ENCODE measurements around the gene ENPP5.

DNA sequence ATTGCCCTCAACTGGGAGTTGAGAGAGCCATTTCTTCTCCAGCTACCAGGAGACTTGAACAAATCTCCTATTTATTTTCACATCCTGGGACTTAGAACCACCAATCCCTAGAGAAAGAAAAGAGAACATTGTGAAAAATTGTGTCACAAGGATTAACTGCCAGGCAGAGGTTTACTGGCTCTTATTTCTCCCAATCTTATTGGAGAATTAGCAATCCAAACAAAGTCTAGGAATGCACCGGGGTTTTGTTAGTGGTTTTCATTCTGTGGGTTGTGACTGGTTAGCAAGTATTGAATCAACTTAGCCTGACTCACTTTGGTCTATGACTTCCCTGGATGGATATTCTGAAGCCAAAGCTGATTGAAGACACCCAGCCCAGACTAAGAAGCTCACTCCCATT is 21.2 kb upstream of the ENPP5 start:
- TF ChIP-seq, protein P1, sequence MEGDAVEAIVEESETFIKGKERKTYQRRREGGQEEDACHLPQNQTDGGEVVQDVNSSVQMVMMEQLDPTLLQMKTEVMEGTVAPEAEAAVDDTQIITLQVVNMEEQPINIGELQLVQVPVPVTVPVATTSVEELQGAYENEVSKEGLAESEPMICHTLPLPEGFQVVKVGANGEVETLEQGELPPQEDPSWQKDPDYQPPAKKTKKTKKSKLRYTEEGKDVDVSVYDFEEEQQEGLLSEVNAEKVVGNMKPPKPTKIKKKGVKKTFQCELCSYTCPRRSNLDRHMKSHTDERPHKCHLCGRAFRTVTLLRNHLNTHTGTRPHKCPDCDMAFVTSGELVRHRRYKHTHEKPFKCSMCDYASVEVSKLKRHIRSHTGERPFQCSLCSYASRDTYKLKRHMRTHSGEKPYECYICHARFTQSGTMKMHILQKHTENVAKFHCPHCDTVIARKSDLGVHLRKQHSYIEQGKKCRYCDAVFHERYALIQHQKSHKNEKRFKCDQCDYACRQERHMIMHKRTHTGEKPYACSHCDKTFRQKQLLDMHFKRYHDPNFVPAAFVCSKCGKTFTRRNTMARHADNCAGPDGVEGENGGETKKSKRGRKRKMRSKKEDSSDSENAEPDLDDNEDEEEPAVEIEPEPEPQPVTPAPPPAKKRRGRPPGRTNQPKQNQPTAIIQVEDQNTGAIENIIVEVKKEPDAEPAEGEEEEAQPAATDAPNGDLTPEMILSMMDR (IDR thresholded peaks at IDR 0.05): no peak
- TF ChIP-seq JUNB (IDR thresholded peaks at IDR 0.05) (no peak), POLR2A (IDR thresholded peaks at IDR 0.05; ENCODE audit: low read length) (no peak), JUN (IDR thresholded peaks at IDR 0.05) (no peak), RAD21 (conservative IDR thresholded peaks at IDR 0.05 in 1 of 2, IDR thresholded peaks at IDR 0.05 in 1 of 2) (no peak), MAZ (IDR thresholded peaks at IDR 0.05; ENCODE audit: borderline replicate concordance, low read depth, low read length) (no peak), MAX (IDR thresholded peaks at IDR 0.05) (no peak), MYC (IDR thresholded peaks at IDR 0.05; ENCODE audit: borderline replicate concordance, low read length) (no peak), ELK1 (IDR thresholded peaks at IDR 0.05; ENCODE audit: low read depth, low read length) (no peak), BHLHE40 (IDR thresholded peaks at IDR 0.05; ENCODE audit: low read depth, low read length) (no peak), RNF2 (IDR thresholded peaks at IDR 0.05; ENCODE audit: borderline replicate concordance, low read depth) (no peak)
- TF ChIP-seq, protein P2, sequence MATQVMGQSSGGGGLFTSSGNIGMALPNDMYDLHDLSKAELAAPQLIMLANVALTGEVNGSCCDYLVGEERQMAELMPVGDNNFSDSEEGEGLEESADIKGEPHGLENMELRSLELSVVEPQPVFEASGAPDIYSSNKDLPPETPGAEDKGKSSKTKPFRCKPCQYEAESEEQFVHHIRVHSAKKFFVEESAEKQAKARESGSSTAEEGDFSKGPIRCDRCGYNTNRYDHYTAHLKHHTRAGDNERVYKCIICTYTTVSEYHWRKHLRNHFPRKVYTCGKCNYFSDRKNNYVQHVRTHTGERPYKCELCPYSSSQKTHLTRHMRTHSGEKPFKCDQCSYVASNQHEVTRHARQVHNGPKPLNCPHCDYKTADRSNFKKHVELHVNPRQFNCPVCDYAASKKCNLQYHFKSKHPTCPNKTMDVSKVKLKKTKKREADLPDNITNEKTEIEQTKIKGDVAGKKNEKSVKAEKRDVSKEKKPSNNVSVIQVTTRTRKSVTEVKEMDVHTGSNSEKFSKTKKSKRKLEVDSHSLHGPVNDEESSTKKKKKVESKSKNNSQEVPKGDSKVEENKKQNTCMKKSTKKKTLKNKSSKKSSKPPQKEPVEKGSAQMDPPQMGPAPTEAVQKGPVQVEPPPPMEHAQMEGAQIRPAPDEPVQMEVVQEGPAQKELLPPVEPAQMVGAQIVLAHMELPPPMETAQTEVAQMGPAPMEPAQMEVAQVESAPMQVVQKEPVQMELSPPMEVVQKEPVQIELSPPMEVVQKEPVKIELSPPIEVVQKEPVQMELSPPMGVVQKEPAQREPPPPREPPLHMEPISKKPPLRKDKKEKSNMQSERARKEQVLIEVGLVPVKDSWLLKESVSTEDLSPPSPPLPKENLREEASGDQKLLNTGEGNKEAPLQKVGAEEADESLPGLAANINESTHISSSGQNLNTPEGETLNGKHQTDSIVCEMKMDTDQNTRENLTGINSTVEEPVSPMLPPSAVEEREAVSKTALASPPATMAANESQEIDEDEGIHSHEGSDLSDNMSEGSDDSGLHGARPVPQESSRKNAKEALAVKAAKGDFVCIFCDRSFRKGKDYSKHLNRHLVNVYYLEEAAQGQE (IDR thresholded peaks at IDR 0.05): no peak

Measured in A549 (cell line).